ENCODE measurements around the gene TAF6L. TPM values are rescaled to one million over a fixed set of nuclear protein-coding genes. Genes with fewer than 3 reads are reported as not detected.
"Not testable (repeated sequence)": the region's sequence is repeated elsewhere in the genome, so short reads cannot be mapped to it uniquely, and the experiment has no call there.

Gene TAF6L
- total RNA-seq, 1 experiment from 2014 or later, result 42.1 TPM

GRCh38 chr11:62747475-62748160 is 23.6 kb upstream of the TAF6L start:
- DNase-seq (ENCODE audit: low spot score) (no peak), ATAC-seq (no peak)
- peak overlapping the region; percentile 80 for H3K27ac Mint-ChIP-seq
- TF ChIP-seq ZNF423 (CRISPR knock-in tag; IDR thresholded peaks at IDR 0.05), result no peak
- TF ChIP-seq ZNF671 (CRISPR knock-in tag; IDR thresholded peaks at IDR 0.05), result 0 out of 2 replicates have a peak, but pooled peaks have one; percentile 22
- no peak for TF ChIP-seq AR (CRISPR knock-in tag; IDR thresholded peaks at IDR 0.05)
- no peak for TF ChIP-seq ZNF317 (CRISPR knock-in tag; IDR thresholded peaks at IDR 0.05; ENCODE audit: borderline replicate concordance, low read depth)
- no peak for TF ChIP-seq ERG (CRISPR knock-in tag; IDR thresholded peaks at IDR 0.05)
- no peak for TF ChIP-seq SMAD4 (CRISPR knock-in tag; IDR thresholded peaks at IDR 0.05)
- no peaks in the 10 kb centered on the region for H3K9me3 Mint-ChIP-seq
- peaks cover 27% of the 10 kb centered on the region for H3K36me3 Mint-ChIP-seq
- no peaks in the 10 kb centered on the region for H3K27me3 Mint-ChIP-seq (ENCODE audit: low read depth)
- CTCF ChIA-PET, result interaction anchor here (0.5 to 2.3 kb wide), 4 partner anchors 22 to 849 kb away, joined by 3 to 12 read pairs (median 4); no protein-coding TSS in a partner anchor
- POLR2A ChIA-PET, result interaction anchor here (0.7 to 1.2 kb wide), 3 partner anchors 10 to 134 kb away, joined by 3 read pairs; no protein-coding TSS in a partner anchor
- peaks cover 6% of the 10 kb centered on the region for H3K4me1 Mint-ChIP-seq
- H3K4me3 Mint-ChIP-seq, result no peak overlapping the region

- DNase-seq (ENCODE audit: low spot score); POLR2A ChIA-PET; ATAC-seq; H3K9me3 Mint-ChIP-seq; H3K27me3 Mint-ChIP-seq (ENCODE audit: low read depth); H3K4me3 Mint-ChIP-seq; H3K4me1 Mint-ChIP-seq: not testable (repeated sequence)
- Mint-ChIP-seq H3K36me3 (peaks cover 41% of the 10 kb centered on the region), H3K27ac (peak overlapping the region; percentile 57; the same call in 1 of the 2 replicates)
- CTCF ChIA-PET, result interaction anchor here (0.6 to 1.4 kb wide), 2 partner anchors 20 to 54 kb away, joined by 4 read pairs; no protein-coding TSS in a partner anchor
These were observed 21.3 kb upstream of the TAF6L start for GRCh38 chr11:62749931-62750330.

GRCh38 chr11:62752177-62752785 is 18.9 kb upstream of the TAF6L start:
- no peaks in the 10 kb centered on the region for H3K9me3 Mint-ChIP-seq
- H3K4me3 Mint-ChIP-seq, result no peak overlapping the region
- H3K27me3 Mint-ChIP-seq (ENCODE audit: low read depth), result no peaks in the 10 kb centered on the region; the same call in 1 of the 2 replicates
- peaks cover 41% of the 10 kb centered on the region for H3K36me3 Mint-ChIP-seq
- no peak for ATAC-seq
- no peak for DNase-seq (ENCODE audit: low spot score)
- ChIA-PET CTCF (interaction anchor here (2.3 kb wide), 1 partner anchor 24 kb away, joined by 32 read pairs; the partner anchor contains the start of genes HNRNPUL2 and TTC9C), POLR2A (interaction anchor here (0.6 kb wide), 1 partner anchor 138 kb away, joined by 5 read pairs; no protein-coding TSS in a partner anchor)
- TF ChIP-seq E2F5 (CRISPR knock-in tag; IDR thresholded peaks at IDR 0.05), result no peak
- TF ChIP-seq ZNF263 (CRISPR knock-in tag; IDR thresholded peaks at IDR 0.05; ENCODE audit: low read depth), result no peak
- TF ChIP-seq ZNF396 (CRISPR knock-in tag; IDR thresholded peaks at IDR 0.05; ENCODE audit: borderline replicate concordance), result no peak
- no peak for TF ChIP-seq GTF2I (CRISPR knock-in tag; conservative IDR thresholded peaks at IDR 0.05)
- TF ChIP-seq SMAD4 (CRISPR knock-in tag; IDR thresholded peaks at IDR 0.05), result 0 out of 2 replicates have a peak, but pooled peaks have one; percentile 54
- peaks cover 20% of the 10 kb centered on the region for H3K4me1 Mint-ChIP-seq
- H3K27ac Mint-ChIP-seq, result peak overlapping the region; percentile 76

All from WTC11 (cell line).